Gastrocnemius medialis (tissue), 4 donors: Measurements from ENCODE around the gene TRAF7.

Source experiments
- CTCF ChIP-seq, 5 experiments: fragments of 450-650 bp in 3 of 5; fragments of 200-600 bp in 2 of 5; sonication (generic) in 2 of 5; IDR thresholded peaks in 4 of 5; conservative IDR thresholded peaks in 1 of 5; 1 replicate in 4 of 5; 2 replicates in 1 of 5; pipeline ENCODE4 v1.5.1; 2016 to 2019; ENCODE audit warnings: antibody characterized with exemption in 5 of 5, mild to moderate bottlenecking in 3 of 5, moderate library complexity in 3 of 5
- POLR2A ChIP-seq, 2 donors: fragments of 450-650 bp; IDR thresholded peaks; one replicate each; pipeline ENCODE4 v1.6.1; 2017; ENCODE audit warnings: antibody characterized with exemption in 2 of 2, mild to moderate bottlenecking in 2 of 2, moderate library complexity in 2 of 2

DNA sequence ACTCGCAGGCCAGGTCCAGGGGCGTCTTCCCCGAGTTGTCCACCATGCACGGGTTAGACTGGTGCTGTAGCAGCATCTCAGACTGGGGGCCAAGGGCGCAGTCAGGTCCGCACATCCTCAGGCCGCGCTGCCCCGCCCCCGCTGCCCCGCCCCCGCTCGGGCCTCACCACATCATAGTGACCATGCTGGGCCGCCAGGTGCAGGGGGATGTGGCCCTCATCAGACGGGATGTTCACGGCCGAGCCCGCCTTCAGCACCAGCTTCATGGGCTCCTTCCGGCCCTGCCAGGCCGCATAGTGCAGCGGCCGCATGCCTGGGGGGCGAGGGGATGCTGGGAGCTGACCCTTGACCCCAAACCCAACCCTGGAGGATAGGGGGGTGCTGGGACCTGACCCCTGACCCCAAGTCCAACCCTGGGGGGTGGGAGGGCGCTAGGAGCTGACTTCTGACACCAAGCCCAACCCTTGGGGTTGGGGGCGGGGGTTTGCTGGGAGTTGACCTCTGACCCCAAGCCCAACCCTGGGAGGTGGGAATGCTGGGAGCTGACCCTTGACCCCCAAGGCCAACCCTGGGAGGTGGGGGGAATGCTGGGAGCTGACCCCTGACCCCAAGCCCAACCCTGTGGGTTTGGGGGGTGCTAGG is 33.8 kb downstream of the TRAF7 start:
- no peak for TF ChIP-seq CTCF (IDR thresholded peaks at IDR 0.05 in 4 of 5, conservative IDR thresholded peaks at IDR 0.05 in 1 of 5)
- TF ChIP-seq POLR2A (IDR thresholded peaks at IDR 0.05): no peak
